Superior temporal gyrus (tissue), 1 donor: Measurements from ENCODE around the gene SLC4A8.
A peak's percentile ranks its signal among the peaks of the same experiment; 100 is the strongest.

Experiments used
- DNase-seq: peaks from one replicate; pipeline ENCODE4 v3.0.0-alpha.2; 2016; ENCODE audit errors: extremely low spot score

The SLC4A8 gene

DNA sequence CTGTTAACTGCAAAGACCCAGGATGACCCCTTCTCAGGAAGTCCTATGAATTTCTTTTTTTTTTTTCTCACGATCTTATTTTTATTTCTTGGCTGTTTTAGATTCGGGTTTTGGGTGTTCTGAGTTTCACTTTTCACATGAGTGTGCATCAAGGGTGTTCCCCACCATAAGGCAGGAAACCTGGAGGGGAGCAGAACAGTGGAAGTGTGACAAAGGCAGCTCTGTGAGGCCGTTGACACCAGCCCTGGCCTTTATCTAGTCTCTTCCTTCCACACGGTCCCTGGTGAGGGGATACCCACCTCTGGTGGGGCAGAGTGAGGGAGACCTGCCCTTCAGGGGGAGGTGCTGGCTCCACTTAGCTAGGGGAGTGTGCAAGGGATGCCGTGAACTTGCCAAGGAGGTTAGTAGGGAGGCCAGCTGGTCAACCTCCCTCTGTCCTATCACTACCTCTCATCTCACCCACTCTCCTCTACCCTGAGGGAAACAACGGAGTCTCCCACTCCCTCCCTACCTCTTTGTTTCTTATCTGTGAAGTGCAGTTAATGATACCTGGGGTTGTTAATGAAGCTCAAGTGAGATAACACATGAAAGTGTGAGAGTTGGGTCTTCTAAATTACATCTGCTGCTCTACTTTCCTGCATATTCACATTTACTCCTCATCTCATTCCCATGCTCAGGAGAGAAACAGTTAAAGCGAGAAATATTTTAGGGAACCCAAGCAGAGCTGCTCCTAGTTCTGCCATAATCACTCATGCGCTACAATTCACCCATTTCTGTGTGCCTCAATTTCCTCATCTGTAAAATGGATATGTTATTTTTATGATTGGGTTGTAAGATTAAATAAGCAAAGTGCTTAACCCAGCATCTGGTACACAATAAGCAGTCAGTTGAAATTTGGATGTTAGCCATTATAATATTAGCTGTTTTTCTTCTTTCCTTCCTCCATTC, 29.1 kb upstream of the SLC4A8 start:
- DNase-seq, result no peak

GRCh38 chr12:51397670-51398069, 27.0 kb upstream of the SLC4A8 start:
- DNase-seq, result no peak

DNA sequence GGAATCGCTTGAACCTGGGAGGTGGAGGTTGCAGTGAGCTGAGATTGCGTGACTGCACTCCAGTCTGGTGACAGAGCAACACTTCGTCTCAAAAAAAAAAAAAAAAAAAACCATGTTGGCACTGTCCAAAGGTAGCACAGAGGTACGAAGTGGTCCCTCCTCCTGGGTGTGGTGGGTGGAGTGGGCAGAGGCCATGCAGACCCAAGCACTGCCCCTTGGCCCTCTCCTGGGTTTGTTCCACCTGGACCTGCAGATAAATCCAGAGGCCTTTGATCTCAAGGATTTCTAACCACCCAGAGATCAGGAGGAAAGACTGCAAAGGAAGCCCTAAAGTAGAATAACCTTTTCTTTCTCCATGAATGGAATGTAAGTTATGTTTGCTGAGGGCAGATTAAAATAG, 24.7 kb upstream of the SLC4A8 start:
- DNase-seq, result no peak

GRCh38 chr12:51401020-51401419, 23.6 kb upstream of the SLC4A8 start:
- no peak for DNase-seq

GRCh38 chr12:51401486-51401885, 23.1 kb upstream of the SLC4A8 start:
- no peak for DNase-seq

- no peak for DNase-seq
Observed at GRCh38 chr12:51401900-51402299, 22.7 kb upstream of the SLC4A8 start.

DNA sequence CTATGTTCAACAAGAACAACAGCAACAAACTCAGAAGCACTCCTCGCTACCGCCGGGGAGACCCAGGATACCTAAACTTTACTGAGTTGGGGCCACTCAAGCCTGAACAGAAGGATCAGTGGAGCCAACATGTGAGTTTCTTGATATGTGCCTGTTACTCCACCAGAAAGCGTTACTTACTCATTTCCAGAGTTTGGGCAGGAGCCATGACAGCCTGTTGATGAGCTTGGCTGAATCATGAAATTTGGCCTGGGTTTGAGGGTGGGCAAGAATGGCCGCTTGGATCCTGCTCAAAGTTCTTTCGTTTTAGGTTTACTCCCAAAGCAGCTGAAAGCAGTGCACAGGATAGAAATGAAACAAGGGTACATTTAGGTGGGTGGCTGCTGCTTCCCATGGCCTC, 21.5 kb upstream of the SLC4A8 start:
- DNase-seq, result no peak

- DNase-seq, result no peak
Observed at GRCh38 chr12:51403681-51404136, 20.9 kb upstream of the SLC4A8 start.

DNA sequence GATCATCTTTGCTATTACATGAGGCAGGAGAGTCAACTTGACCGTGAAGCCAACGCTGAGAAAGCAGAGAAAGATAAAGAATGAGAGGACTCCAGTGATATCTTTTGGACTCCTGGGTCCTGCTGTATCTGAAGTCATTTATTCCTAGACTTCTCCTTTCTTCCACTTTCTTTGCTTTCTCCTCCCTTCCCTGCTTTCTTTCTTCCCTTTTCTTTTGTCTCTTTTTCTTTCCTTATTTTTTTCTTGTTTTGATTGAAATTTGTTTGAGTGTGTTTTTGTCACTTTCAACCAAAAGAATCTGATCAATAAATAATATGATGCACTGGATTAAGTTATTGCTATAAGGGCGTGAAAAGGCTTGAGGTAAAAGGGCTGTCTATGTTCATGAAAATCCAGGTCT, 20.0 kb upstream of the SLC4A8 start:
- no peak for DNase-seq

- DNase-seq, result no peak
Observed at GRCh38 chr12:51405801-51406207, 18.8 kb upstream of the SLC4A8 start.

GRCh38 chr12:51406290-51406689, 18.3 kb upstream of the SLC4A8 start:
- DNase-seq, result no peak

DNA sequence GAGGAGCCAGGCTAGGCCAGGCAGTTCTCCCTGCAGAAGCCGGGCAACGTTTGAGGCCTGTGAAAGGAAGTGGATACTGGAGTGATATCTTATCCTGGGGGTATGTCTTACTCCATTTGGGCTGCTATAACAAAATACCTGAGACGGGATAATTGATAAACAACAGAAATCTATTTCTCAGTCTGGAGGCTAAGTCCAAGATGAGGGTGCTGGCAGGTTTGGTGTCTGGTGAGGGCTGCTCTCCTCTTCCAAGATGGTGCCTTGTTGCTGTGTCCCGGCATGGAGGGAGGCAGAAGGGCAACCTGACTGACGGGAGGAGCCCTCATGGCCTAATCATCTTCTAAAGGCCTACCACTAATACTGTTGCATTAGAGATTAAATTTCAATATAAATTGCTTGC, 17.8 kb upstream of the SLC4A8 start:
- DNase-seq, result no peak

GRCh38 chr12:51407604-51408003, 17.0 kb upstream of the SLC4A8 start:
- no peak for DNase-seq

- no peak for DNase-seq
Observed at GRCh38 chr12:51409846-51410245, 14.8 kb upstream of the SLC4A8 start.

GRCh38 chr12:51413149-51413548, 11.5 kb upstream of the SLC4A8 start:
- DNase-seq, result no peak

DNA sequence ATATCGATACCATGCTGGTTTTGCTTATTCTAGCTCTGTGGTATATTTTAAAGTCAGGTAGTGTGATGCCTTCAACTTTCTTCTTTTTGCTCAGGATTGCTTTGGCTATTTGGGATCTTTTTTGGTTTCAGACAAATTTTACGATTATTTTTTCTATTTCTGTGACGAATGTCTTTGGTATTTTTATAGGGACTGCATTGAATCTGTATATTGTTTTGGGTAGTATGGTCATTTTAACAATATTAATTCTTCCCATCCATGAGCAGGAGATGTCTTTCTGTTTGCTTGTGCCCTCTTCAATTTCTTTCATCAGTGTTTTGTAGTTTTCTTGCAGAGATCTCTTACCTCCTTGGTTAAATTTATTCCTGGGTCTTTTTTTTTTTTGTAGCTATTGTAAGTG, 10.8 kb upstream of the SLC4A8 start:
- DNase-seq, result no peak

GRCh38 chr12:51415931-51416330, 8.7 kb upstream of the SLC4A8 start:
- no peak for DNase-seq

- no peak for DNase-seq
Observed at GRCh38 chr12:51417826-51418225, 6.8 kb upstream of the SLC4A8 start.

GRCh38 chr12:51419425-51420193, 5.0 kb upstream of the SLC4A8 start:
- no peak for DNase-seq

DNA sequence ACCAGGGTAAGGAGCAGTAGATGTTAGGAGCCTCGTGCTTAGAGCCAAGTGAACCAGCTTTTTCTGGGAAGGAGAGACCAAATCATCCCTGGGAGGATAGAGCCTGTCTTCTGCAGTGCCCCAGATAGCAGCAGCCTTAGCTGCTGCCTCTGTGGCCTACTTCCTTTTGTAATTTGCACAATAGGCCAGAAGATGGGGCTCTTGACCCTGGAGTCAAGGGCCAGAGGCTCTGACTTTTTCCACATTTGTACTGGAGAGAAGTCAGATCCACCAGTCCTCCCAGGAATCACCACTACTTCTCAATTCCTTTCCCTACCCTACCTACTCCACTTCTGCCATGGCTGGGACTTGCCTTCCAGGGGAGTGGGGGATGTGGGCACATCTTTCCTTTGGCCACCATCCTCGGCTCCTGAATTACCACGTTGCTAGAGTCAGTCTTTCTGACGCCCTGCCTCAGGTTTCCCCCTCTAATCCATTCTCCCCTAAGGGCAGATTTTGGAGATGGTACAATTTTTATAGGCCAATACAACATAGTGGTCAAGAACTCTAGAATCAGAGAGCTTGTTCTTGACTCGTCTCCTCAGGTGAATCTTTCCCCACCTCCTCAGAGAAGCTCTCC, 3.3 kb upstream of the SLC4A8 start:
- peak; percentile 92 for DNase-seq

DNA sequence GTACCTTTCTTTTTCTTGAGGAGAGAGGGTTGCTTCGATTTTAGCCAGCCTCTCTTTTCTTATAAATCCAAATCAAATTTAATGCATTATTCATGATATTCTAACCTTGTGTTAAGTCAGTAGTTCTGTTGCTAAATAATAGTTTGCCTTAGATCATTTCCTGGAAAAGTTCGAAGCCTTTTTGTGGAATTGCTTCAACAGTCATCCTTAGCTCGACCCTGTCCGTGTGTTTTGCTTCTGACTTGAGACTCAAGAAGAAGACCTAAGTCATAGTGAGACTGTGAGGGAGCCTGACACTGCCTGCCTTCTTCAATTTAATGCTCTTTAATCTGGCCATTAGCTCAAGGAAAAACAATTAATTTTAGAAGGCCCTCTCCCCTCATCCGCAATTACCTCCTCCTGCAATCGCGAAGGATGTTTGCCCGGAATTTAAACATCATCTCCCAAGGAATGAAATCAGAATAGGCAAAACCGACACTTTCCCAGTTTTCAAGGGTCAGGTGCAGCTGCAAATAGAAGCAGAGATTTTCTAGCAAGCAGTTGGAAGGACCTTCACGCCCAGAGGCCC, 453 bp upstream of the SLC4A8 start:
- DNase-seq, result peak; percentile 67

DNA sequence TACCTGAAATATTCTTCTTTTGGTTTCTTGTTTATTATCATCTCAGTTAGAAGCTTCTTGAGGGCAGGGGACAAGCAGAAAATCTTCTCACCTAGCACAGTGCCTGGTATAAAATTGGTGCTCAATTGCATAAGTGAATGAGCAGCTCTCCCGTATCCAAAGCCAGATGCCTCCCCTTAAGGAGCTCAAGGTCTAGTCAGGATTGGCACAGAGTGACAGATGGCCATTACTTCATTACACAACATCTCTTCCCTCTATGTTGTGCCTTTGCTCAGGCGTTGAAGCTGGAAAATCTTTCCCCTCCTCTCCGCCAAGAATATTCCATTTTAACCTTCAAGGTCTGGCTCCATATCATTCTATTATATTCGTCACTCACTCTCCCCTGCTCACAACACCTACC, 3.6 kb downstream of the SLC4A8 start:
- no peak for DNase-seq
